GM06990 (cell line): Measurements from ENCODE around the gene RPH3AL.
"Not testable (repeated sequence)": the region's sequence is repeated elsewhere in the genome, so short reads cannot be mapped to it uniquely, and the experiment has no call there.

Experiments used
- DNase-seq: peaks from one replicate; pipeline ENCODE4 v3.0.0-alpha.2; 2011; ENCODE audit not compliant: insufficient read length; ENCODE audit errors: extremely low read depth
- H3K27me3 ChIP-seq: replicated peaks from 2 replicates; pipeline ENCODE4 v1.6.0; 2011; ENCODE audit warnings: low read length; ENCODE audit not compliant: control insufficient read depth, insufficient read depth
- H3K36me3 ChIP-seq: 2 replicates; pipeline ENCODE4 v1.5.1; 2011; ENCODE audit warnings: low read length; ENCODE audit not compliant: control insufficient read depth, insufficient read depth
- H3K4me3 ChIP-seq: replicated peaks from 2 replicates; pipeline ENCODE4 v1.5.1; 2011; ENCODE audit warnings: low read depth, mild to moderate bottlenecking, control low read depth, low read length
- TF ChIP-seq, protein P1 (sequence below): IDR thresholded peaks from 2 replicates; pipeline ENCODE4 v1.5.1; 2011; ENCODE audit warnings: low read length, control low read depth, mild to moderate bottlenecking, inconsistent platforms; ENCODE audit not compliant: insufficient read depth, poor library complexity, severe bottlenecking

The RPH3AL gene

DNA sequence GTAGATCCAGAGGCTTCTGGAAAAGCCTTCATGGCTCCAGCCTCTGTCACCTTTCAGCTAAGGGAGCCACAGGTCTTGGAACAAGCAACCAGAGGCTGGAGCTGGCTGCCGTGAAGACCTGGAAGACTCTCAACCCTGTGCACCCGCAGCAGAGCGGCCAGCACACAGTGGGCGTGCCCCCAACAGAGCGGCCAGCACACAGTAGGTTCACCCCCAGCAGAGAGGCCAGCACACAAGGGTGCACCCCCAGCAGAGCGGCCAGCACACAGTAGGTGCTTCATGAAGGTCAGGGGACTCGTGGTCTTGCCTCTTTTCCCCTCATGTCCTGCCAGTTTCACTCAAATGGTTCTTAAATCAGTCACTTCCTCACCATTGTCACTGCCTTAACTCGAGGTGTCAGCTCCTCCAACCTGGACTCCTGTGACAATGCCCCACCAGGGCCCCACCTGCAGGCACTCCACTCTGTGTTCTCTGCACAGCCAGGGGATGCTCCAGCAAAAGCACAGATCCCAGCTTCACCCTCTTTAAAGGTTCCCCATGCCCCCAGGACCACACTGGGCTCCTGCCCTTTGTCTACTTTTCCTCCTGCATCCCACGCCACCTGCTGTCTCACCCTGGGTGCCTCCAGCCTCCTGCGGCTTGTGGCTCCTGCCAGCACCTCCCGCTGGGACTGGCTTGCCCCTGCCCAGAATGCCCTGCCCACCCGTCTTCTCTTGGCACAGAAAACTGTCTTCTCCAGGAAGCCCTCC, 128.7 kb downstream of the RPH3AL start:
- TF ChIP-seq, protein P1, sequence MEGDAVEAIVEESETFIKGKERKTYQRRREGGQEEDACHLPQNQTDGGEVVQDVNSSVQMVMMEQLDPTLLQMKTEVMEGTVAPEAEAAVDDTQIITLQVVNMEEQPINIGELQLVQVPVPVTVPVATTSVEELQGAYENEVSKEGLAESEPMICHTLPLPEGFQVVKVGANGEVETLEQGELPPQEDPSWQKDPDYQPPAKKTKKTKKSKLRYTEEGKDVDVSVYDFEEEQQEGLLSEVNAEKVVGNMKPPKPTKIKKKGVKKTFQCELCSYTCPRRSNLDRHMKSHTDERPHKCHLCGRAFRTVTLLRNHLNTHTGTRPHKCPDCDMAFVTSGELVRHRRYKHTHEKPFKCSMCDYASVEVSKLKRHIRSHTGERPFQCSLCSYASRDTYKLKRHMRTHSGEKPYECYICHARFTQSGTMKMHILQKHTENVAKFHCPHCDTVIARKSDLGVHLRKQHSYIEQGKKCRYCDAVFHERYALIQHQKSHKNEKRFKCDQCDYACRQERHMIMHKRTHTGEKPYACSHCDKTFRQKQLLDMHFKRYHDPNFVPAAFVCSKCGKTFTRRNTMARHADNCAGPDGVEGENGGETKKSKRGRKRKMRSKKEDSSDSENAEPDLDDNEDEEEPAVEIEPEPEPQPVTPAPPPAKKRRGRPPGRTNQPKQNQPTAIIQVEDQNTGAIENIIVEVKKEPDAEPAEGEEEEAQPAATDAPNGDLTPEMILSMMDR: no peak
- no peak for DNase-seq
- Histone ChIP-seq H3K4me3 (no peak overlapping the region), H3K27me3 (no peaks in the 10 kb centered on the region), H3K36me3 (no peaks in the 10 kb centered on the region)

DNA sequence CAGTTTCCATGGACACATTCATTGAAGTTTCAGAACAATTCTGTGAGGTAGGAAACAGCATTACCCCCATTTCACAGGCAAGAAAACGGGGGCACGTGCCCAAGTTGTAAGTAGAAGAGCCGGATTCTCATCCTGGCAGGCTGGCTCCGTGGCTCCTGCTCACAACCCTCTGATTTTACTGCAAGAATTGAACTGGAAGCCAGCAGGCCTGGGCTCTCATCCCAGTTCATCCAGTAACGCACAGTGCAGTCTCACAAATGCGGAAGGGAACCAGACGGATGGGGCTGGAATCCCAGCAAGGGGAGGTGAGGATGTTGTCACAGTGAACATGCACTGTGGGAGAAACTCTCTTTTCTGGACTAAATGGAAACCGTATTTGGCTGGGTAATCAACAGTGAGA, 130.4 kb downstream of the RPH3AL start:
- no peak for DNase-seq
- TF ChIP-seq, protein P1: no peak
- Histone ChIP-seq H3K27me3 (no peaks in the 10 kb centered on the region), H3K36me3 (no peaks in the 10 kb centered on the region), H3K4me3 (no peak overlapping the region)

DNA sequence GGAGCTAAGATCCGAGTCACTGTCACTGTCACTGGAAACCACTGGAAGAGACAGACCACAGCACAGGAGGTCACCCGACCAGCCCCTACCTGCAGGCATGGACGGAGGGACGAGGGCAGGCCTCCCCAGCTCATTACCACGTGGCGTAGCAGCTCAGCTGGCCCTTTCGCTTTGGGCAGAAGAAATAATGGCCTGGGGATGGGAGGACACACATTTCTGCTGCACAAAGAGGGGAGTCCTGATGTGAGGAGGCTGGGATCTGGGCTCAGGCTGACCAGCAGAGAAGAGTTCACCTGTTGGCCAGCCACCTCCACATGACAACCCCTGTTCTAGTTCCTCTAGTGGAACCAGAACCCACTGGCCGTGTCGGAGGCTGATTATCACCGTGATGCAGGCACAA, 132.9 kb downstream of the RPH3AL start:
- no peak overlapping the region for H3K4me3 ChIP-seq
- DNase-seq: no peak
- TF ChIP-seq, protein P1: no peak

DNA sequence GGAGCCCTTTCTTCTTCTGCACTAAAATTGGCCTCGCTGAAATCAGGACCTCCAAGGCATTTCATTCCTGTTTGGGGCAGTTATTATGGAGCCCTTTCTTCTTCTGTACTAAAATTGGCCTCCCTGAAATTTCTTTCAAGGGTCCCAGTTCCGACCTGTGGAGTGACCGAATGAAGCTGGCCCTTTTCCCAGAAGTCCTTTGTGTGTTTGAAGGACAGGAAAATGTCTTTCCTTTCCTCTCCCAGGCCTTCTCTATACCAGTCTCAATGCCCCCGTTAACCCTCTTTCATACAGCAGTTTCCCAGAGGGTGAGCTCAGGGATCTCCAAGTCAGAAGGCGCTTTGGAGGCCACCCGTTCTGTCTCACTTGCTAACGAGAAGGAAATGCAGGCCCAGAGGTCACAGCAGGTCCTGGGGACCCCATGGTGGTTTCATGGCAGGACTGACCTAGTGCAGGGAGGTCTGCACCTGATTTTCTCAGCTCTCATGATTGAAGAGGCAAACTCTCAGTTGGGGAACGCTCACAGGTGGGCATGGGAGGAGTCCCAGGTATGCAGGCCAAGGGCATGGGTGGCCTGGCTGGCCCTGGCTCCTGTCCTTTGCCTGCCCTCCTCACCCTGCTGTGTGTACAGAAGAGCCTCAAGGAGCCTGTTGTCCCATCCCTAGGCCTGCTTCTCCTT, 134.0 kb downstream of the RPH3AL start:
- H3K27me3 ChIP-seq: no peaks in the 10 kb centered on the region
- H3K4me3 ChIP-seq: no peak overlapping the region
- DNase-seq: no peak

More for the DNA sequence above, 132.9 kb downstream of the RPH3AL start:
- Histone ChIP-seq H3K36me3 (no peaks in the 10 kb centered on the region), H3K27me3 (no peaks in the 10 kb centered on the region)

DNA sequence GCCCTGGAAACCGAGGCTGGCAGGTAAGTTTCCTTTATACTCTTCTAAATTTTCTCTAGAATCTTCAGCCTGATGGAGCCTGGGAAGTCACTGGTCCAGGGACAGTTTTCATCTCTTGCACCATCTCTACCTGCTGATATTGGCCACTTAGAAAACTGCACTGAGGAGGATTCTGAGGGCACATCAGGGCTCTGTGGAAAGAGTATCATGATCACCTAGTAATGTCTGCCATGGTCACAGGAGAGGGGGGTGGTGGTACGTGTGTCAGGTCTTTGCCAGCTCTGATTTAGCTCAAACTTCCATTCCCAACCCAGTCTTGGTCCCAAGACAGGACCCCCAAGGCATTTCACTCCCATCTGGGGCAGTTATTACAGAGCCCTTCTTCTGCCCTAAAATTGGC, 136.0 kb downstream of the RPH3AL start:
- TF ChIP-seq, protein P1: no peak
- DNase-seq: no peak
- no peak overlapping the region for H3K4me3 ChIP-seq
- no peaks in the 10 kb centered on the region for H3K36me3 ChIP-seq
- no peaks in the 10 kb centered on the region for H3K27me3 ChIP-seq

More for the DNA sequence above, 134.0 kb downstream of the RPH3AL start:
- no peaks in the 10 kb centered on the region for H3K36me3 ChIP-seq
- TF ChIP-seq, protein P1: no peak

DNA sequence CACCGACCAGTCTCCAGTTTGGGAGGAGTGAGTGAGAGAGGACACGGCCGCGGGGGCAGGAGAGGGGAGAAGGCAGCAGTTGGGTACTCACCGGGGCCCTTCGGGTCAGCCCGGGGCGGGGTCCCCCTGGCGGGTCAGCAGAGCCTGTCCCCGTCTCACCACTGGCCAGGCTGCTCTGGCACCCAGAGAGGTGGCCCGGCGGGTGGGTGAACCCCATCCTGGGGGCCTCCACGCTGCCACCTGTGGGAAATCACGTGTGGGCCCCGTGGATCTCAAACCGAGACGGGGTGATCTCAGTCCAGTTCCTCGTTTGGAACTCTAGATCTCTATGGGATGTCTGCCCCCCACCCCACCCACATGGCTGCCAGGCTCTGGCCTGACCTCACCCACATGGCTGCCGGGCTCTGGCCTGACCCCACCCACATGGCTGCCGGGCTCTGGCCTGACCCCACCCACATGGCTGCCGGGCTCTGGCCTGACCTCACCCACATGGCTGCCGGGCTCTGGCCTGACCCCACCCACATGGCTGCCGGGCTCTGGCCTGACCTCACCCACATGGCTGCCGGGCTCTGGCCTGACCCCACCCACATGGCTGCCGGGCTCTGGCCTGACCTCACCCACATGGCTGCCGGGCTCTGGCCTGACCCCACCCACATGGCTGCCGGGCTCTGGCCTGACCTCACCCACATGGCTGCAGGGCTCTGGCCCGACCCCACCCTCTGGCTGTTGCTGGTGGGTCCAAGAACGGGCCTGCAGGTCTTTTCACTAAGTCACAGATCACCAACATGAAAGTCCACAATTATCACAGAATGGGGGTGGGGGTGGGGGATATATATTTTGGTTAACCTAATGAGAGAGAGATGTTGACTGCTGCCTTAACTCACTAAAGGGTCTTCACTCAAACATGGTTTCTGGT, 136.8 kb downstream of the RPH3AL start:
- H3K27me3 ChIP-seq, H3K4me3 ChIP-seq, DNase-seq, H3K36me3 ChIP-seq: not testable (repeated sequence)
